Smooth muscle cell (in vitro differentiated cells): ENCODE results near the gene SNAPC3. TPM values are rescaled to one million over a fixed set of nuclear protein-coding genes. Genes with fewer than 3 reads are reported as not detected.

Source experiments
- DNase-seq: peaks from one replicate; lab custom pipeline; 2025; ENCODE audit not compliant: unreplicated experiment; lab: John Stamatoyannopoulos, UW
- H2AFZ ChIP-seq: fragments of 200-600 bp; sonication (generic); 2 replicates; pipeline ENCODE4 v1.6.0; 2016; ENCODE audit warnings: antibody characterized with exemption, low read depth, mild to moderate bottlenecking
- H3F3A ChIP-seq: fragments of 200-600 bp; sonication (generic); 2 replicates; pipeline ENCODE4 v1.6.0; 2017; ENCODE audit warnings: antibody characterized with exemption, low read depth
- H3K27ac ChIP-seq: fragments of 200-600 bp; sonication (generic); 2 replicates; pipeline ENCODE4 v1.5.1; 2016; ENCODE audit warnings: low read depth, mild to moderate bottlenecking
- H3K27me3 ChIP-seq: fragments of 200-600 bp; sonication (generic); 2 replicates; pipeline ENCODE4 v1.6.1; 2016; ENCODE audit warnings: low read depth, mild to moderate bottlenecking
- H3K36me3 ChIP-seq: fragments of 200-600 bp; sonication (generic); 2 replicates; pipeline ENCODE4 v1.5.1; 2016; ENCODE audit warnings: low read depth
- H3K4me1 ChIP-seq: fragments of 200-600 bp; sonication (generic); 2 replicates; pipeline ENCODE4 v1.5.1; 2016; ENCODE audit warnings: low read depth
- H3K4me2 ChIP-seq: fragments of 200-600 bp; sonication (generic); 2 replicates; pipeline ENCODE4 v1.6.0; 2016; ENCODE audit warnings: mild to moderate bottlenecking
- H3K4me3 ChIP-seq: fragments of 200-600 bp; sonication (generic); 2 replicates; pipeline ENCODE4 v1.5.1; 2016; ENCODE audit warnings: mild to moderate bottlenecking
- H3K79me2 ChIP-seq: fragments of 200-600 bp; sonication (generic); 2 replicates; pipeline ENCODE4 v1.6.0; 2016; ENCODE audit warnings: low read depth, mild to moderate bottlenecking
- H3K9ac ChIP-seq: fragments of 200-600 bp; sonication (generic); 2 replicates; pipeline ENCODE4 v1.6.0; 2016; ENCODE audit warnings: low read depth
- H3K9me3 ChIP-seq: fragments of 200-600 bp; sonication (generic); replicated peaks from 2 replicates; pipeline ENCODE4 v1.5.1; 2016; ENCODE audit warnings: low read depth
- H4K20me1 ChIP-seq: fragments of 200-600 bp; sonication (generic); 2 replicates; pipeline ENCODE4 v1.6.0; 2016; ENCODE audit warnings: low read depth
- CTCF ChIP-seq: fragments of 200-600 bp; sonication (generic); IDR thresholded peaks from 2 replicates; pipeline ENCODE4 v1.5.1; 2017; ENCODE audit warnings: borderline replicate concordance, mild to moderate bottlenecking, antibody characterized with exemption; ENCODE audit not compliant: insufficient read depth, poor library complexity, severe bottlenecking
- WGBS: methylation state at CpG from one replicate; pipeline ENCODE4 v1.1.7; 2016; ENCODE audit warnings: low lambda C conversion rate; 5-methylcytosine and 5-hydroxymethylcytosine counted together
- polyA plus RNA-seq: library from polyadenylated mRNA; unstranded; fragments of >200 nt; fragmentation: Nextera tagmentation; extraction: Ambion mirVana; gene quantifications from 2 replicates; pipeline ENCODE4 v1.2.1, GENCODE V29; 2016
- total RNA-seq: library from RNA; depleted of rRNA; stranded (reverse); fragments of >200 nt; gene quantifications from 2 replicates; pipeline ENCODE4 v1.2.3, GENCODE V29; 2014

SNAPC3 gene
- total and polyA plus RNA-seq, 2 experiments from 2014 or later = 25.0 to 53.7 TPM

DNA sequence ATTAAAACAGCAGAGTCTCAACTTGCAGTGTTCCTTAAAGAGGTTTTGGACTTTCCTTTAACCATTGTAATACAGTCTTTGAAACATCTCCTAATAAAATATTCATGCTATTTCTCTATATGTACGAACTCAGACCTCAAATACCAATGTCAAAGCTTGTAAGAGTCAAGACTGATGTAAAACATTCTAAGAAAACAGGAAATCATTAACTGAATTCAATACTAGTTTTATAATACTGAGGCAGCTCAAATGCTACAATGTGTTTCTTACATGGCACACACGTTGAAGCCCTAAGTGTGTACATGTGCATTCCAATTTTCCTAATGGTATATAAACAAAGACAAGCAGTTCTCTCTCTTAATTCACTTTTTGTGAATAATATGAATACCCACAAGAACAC, 76.5 kb downstream of the SNAPC3 start:
- Histone ChIP-seq H3K4me2 (no peak overlapping the region), H3K27ac (no peak overlapping the region), H3K79me2 (peaks cover 8% of the 10 kb centered on the region), H3K9me3 (no peaks in the 10 kb centered on the region), H2AFZ (no peak overlapping the region), H4K20me1 (no peaks in the 10 kb centered on the region), H3K4me3 (no peak overlapping the region), H3K9ac (no peak overlapping the region), H3K36me3 (no peaks in the 10 kb centered on the region), H3K27me3 (no peaks in the 10 kb centered on the region), H3K4me1 (no peaks in the 10 kb centered on the region), H3F3A (no peaks in the 10 kb centered on the region)
- TF ChIP-seq CTCF = no peak
- 92% methylated on average over 2 of the region's 2 CpGs for WGBS
- no peak for DNase-seq

DNA sequence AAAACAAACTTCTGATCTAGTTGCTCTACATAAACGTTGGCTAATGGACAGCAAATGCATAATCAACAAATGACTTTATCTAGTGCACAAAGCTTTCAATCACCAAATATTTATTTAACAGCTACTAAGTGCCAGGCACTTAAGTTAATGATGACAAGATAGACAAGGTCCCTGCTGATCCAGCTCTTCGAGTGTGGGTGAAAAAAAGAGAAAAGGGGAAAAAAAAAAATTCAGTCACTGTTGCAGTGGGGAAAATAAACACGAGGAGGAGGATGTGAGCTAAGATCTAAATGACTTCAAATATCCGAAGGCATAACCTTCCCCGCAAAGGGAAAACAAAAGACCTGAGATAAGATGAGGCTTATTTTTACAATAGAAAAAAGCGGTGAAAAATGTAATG, 78.5 kb downstream of the SNAPC3 start:
- Histone ChIP-seq H3F3A (no peaks in the 10 kb centered on the region), H3K9me3 (no peaks in the 10 kb centered on the region), H3K36me3 (peaks cover 4% of the 10 kb centered on the region), H3K4me2 (no peak overlapping the region), H3K4me3 (no peak overlapping the region), H3K4me1 (no peaks in the 10 kb centered on the region), H3K9ac (no peak overlapping the region), H4K20me1 (no peaks in the 10 kb centered on the region), H3K27ac (no peak overlapping the region), H2AFZ (no peak overlapping the region), H3K27me3 (no peaks in the 10 kb centered on the region), H3K79me2 (peaks cover 12% of the 10 kb centered on the region)
- 88% methylated on average over 6 of the region's 6 CpGs for WGBS
- DNase-seq = no peak
- TF ChIP-seq CTCF = no peak

DNA sequence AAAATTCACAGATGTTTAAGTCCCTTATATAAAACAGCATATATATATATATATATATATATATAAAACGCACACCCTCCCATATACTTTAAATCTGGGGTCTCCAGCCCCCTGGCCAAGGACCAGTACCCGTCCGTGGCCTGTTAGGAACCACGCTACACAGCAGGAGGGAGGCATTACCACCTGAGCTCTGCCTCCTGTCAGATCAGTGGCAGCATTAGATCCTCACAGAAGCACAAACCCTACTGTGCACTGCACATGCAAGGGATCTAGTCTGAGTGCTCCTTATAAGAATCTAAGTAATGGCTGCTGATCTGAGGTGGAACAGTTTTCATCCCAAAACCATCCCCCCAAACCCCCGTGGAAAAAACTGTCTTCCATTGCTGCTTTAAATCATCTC, 79.1 kb downstream of the SNAPC3 start:
- no peak overlapping the region for H3K9ac ChIP-seq
- 92% methylated on average over 5 of the region's 5 CpGs for WGBS

More for the DNA sequence above, 79.1 kb downstream of the SNAPC3 start:
- H3K4me2 ChIP-seq = no peak overlapping the region
- no peaks in the 10 kb centered on the region for H3K27me3 ChIP-seq
- peaks cover 12% of the 10 kb centered on the region for H3K79me2 ChIP-seq
- no peaks in the 10 kb centered on the region for H4K20me1 ChIP-seq
- DNase-seq = no peak
- no peak for TF ChIP-seq CTCF
- no peaks in the 10 kb centered on the region for H3K9me3 ChIP-seq
- peaks cover 4% of the 10 kb centered on the region for H3K36me3 ChIP-seq
- no peaks in the 10 kb centered on the region for H3K4me1 ChIP-seq
- no peak overlapping the region for H2AFZ ChIP-seq
- H3F3A ChIP-seq = no peaks in the 10 kb centered on the region
- no peak overlapping the region for H3K4me3 ChIP-seq
- no peak overlapping the region for H3K27ac ChIP-seq
